ENCODE data around the gene UBE2G2.

UBE2G2 gene, protein sequence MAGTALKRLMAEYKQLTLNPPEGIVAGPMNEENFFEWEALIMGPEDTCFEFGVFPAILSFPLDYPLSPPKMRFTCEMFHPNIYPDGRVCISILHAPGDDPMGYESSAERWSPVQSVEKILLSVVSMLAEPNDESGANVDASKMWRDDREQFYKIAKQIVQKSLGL

DNA sequence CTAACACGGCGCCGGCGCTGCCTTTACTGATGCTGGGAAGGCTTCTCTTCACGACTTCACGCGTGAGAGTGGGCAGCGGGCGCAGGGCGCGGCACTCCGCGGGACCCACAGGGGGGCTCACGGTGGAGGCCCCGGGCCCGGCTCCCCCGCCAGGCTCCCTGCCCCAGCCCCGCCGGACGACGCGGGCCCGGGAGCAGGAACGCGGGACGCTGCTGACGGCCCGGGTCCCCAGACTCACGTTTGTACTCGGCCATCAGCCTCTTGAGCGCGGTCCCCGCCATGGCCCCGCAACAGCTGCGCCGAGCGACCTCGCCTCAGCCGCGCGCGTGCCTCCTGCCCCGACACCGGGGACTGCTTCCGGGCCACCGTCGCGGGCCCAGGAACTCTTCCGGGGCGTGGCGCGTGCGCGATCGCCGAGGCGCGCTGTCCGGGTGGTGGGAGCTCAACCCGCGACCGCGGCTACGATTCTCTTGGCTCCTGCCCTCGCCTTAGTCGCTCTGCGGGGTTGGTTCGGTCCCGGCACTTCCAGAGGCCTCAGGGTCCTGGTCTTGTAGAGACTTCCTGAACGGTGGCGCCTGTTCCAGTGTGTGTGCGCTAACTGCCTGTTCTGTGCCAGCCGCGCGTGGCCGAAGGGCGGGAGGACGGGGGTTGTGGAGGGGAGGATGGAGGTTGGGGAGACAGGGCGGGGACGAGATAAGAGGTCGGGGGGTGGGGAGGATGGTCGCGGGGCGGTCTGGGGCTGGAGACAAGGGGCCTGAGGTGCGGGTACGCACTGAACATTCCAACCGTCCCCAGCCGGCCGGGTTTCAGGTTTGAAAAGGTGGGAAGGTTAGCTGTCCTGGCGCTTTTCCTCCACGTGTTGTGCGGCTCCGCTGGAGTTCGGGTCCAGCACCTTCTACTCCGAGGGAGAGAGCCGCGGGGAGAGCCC, at the start of gene UBE2G2:
Gene UBE2G2, minus strand, starts transcription at position 353 of the 928 bp plus-strand sequence. Its CDS starts 72 bp downstream, at position 281.
- DNase-seq = peak; percentile 69 to 82

DNA sequence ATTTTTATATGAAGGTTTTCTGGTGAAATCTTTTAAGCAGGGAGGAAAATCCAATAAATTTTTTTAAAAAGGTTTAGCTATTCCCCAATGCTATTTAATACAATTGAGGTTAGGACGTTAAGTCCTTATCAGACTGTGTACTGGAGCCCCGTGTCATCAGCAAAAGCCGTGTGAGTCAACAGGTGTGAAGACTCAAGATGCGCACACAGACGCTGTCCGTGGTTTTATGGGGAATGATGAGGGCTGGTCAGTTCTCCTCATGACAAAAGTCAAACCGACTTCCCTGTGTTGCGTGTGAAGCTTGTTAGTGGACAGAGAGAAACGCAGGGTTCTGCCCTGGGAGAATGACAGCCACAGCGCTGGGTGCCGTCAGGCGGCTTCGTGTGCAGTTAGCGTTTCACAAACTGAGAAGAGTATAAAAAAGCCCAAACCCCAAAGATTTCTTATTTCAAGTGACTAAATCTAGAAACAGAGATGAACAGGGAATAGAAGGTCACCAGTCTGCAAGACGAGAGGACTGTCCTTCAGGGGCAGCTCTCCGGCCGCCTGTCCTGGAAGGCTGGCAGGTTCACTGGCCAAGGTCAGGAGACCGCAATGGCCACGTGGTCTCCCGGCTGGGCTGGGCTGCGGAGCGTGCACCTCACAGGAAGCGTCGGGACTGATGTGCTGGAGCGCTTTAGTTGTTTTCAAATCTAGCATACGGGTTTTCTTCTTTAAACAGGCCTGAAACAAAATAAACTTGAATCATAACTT, 49.5 kb upstream of the UBE2G2 start:
- no peak for DNase-seq

DNA sequence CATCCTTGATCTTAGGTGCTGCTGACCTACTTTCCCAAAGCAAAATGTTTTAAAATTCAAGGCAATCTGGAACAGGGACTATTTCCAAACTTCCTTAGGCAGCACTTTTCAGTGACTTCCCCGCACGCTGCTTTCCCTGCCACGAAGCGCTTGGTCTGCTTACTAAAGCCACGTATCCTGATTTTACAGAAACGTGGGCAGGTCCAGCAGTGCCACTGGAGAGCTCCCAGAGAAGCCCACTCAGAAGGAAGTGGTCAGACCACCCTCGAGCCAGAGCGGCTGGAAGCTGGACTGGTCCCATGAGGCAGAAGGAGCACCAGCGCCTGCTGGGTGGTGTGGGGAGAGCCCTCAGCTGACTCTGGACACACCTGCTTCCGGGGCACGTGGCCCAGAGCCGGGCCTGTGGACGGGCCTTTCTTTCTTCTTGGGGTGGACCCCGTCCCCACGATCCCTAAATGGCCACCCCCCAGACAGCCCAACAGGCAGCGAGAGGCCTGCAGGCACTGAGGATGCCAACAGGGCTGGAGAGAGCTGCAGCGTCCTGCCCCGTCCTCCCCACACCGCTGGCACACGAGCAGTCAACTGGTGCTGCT, 48.7 kb upstream of the UBE2G2 start:
- DNase-seq = no peak

DNA sequence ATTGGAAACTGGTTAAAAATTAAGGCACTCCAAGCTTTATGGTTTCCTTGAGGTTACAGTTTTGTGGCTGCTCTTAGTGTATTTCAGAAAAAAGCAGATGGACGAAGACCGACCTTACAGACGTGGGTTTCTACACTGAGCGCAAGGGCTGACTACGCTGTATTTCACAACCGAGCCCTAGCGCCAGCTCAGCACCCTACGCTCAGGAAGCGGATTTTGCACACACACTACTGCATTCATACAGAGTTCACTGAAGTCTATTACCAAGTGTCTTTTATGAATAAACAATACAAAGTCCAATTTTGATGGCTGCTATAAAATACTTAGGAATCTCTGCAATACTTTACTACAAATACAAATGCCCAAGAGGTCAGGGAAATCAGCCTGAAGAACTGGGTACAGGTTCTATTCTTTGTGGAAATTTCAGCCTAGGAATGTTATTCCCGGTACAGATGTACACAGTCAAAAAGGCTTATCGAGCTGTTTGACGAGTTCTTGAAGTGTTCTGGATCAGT, 48.1 kb upstream of the UBE2G2 start:
- DNase-seq = no peak

GRCh38 chr21:44848821-44849521, 47.4 kb upstream of the UBE2G2 start:
- DNase-seq = no peak

DNA sequence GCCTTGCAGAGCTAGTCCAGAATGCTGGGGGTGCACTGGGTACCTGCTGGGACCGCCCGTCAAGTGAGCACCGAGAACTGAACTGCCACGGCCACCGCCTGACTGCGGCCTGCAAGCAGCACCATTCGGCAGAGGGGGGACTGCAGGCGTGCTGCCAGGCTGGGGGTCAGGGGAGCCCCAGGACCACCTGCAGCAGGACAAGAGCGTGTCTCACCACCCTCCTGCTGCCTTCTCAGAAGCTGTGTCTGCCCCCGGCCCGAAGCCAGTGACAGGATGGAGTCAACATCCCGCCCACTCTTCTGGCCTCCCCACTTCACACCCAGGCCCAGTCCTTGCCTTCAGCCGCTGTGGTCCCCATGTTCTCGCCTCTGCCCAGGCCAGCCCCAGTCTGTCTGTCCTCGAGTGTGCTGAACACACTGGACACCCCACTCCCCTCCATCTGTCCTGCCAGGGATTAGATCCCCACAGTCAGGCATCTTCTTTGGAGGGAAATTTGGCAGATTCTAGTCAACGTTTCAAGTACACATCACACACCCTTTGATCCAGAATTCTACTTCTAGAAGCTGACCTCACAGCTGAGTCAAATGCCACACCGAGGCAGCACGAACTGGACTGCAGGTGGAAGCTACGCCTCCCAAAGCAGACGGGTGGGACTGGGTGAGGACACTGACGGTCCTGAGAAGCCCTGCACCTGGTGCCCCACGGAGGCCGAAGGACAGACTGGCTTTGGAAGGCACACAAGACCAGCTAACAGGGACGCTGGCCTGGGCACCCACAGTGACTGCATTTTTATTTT, 45.8 kb upstream of the UBE2G2 start:
- DNase-seq = no peak

DNA sequence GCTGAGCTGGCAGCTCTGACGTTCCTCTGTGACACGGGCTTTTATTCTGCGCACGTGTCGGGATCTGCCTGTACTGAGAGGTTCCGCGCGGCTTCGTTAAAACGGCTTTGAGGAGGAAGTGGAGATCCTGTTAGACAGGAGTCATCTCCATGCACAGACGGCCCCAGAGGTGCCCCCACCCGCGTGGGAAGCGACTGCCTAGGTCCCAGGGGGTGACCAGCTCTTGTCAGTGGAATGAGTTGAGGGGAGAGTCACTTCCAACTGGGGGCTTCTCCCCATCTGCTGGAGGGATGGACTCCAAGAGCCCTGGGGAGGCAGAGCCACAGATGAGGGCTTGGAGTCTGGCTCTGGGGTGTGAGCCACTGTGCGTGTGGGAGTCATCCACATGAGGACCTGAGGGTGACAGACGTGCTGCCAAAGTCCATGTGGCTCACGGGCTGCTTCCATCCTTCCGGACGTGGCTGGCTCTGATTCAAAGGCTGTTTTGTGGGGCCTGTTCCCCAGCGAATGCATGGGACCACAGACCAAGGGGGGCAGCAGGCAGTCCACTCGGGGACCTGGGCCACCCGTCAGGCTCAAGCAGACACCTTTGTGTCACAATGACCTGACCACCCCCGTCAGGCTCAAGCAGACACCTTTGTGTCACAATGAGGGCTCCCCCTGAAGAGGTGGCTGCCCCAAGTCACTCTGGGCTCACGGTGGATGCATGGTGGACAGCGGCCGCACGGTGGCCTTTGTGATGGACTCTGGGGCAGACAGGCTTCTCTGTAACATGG, 45.1 kb upstream of the UBE2G2 start:
- DNase-seq = no peak

DNA sequence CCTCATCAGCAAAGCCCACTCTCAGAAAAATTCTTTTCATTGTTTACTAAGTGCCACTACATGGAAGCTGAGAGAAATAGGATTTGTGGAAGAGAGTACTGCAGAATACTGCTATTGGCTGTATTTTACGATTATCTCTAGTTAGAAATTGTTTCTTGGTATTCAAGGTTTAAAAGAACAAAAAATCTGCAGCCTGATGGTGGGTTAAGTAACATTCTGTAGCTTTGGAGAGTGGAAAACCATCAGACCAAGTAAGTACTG, 44.5 kb upstream of the UBE2G2 start:
- DNase-seq = no peak

DNA sequence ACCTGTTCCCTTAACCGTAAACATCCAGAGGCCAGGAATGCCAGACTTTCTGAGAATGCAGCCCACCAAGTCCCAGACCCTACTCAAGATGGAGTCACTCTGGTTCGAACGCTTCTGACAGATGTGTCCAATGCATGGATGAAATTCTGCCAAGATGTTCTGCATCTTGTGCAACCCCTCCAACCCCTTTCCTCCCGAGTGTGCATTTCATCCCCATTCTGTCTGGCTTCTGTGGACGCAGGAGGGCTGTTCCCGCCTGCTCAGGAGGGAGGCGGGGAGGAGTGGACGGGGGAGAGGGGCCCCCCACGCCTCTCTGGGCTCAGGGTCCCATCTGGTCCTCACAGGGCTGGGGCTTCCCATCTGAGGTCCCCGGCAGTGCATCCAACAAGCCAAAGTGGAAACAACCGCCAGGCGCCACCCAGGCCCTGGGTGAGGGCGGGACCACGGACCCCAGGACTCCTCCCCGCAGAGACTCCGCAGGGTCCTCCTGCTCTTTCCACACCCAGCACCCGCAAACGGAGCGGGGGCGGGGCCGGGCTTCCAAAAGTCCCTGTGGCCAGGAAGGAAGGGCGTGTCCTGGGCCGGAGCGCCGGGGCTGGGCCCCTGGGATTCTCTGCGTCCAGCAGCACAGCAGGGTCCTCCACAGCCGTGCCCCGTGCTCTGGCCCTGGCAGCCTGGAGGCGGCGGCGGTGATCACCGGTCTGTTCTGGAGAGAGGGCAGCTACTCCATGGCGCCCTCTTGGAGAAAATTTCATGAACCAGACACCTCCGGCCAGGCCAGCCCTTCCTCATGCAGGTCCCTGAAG, 44.0 kb upstream of the UBE2G2 start:
- peak; percentile 39 to 80 for DNase-seq

- DNase-seq = no peak
Measured at GRCh38 chr21:44844256-44844655, 42.6 kb upstream of the UBE2G2 start.

- DNase-seq = no peak
Measured at GRCh38 chr21:44842721-44843445, 41.3 kb upstream of the UBE2G2 start.

DNA sequence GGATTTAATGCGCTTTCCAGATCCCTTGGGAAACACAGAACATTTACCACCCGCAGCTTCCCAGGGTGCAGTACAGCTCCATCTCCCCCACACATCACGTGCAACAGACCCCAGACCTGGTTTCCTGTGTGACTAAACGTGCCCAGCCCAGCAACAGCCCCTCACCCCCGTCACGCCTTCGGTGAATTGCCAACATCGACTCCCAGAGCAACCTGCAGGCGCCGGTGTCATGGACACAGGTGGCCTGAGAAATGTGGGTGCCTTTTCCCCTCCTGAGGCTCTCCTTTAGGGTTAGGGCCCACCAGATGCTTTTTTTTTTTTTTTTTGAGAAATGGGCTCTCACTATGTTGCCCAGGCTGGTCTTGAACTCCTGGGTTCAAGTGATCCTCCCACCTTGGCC, 40.5 kb upstream of the UBE2G2 start:
- no peak for DNase-seq

DNA sequence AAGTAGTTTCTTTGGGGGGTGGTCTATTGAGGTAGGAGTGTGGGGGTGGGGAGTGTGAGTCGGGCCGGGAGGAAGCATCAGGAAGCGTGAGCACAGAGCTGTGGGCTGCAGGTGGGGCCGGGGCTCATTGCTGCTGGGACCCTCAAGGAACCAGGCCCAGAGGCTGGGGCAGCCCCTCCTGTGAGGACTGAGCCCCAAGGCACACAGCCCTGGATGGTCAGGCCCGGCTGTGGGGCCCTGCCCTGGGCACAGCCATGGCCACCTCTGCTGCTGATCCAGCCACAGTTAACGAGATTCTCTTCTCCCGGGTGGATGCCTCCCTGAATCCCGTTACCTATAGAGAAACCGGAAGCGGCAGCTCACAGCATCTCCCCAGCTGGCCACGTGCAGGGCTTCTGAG, 39.2 kb upstream of the UBE2G2 start:
- DNase-seq = no peak

DNA sequence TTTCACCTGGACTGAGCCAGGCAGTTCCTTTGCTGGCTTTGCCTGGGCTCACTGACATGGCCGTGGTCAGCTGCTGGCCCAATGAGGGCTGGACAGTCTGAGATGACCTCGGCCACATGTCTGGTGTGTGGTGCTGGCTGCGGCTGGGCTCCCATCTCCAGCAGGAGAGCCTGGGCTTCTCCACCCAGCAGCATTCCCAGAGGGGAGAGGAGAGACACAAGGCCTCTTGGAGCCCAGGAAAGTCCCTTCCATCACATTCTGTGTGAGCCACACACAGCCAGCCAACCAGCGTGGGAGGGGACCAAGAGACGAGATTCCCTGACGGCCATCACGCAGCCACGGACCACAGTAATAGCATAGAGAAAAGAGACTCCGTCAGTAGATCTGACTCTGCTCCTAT, 37.3 kb upstream of the UBE2G2 start:
- no peak for DNase-seq

GRCh38 chr21:44838039-44838895, 36.6 kb upstream of the UBE2G2 start:
- DNase-seq = peak in 1 of 2 experiments; percentile 95

GRCh38 chr21:44837537-44837936, 35.9 kb upstream of the UBE2G2 start:
- peak in 1 of 2 experiments; percentile 95 for DNase-seq

- peak; percentile 92 to 98 for DNase-seq
Measured at GRCh38 chr21:44836666-44837471, 35.2 kb upstream of the UBE2G2 start.

DNA sequence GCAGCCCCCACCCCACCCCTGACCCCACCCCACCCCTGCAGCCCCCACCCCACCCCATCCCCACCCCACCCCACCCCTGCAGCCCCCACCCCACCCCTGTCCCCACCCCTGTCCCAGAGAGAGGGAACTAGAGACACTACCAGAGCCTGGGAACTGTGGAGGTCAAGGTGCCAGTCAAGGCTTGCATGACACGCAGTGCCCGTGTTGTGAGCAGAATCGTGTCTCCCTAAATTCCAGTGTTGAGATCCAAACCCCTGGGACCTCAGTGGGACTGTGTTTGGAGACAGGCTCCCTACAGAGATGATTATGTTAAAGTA, 34.7 kb upstream of the UBE2G2 start:
- no peak for DNase-seq

All from NCI-H524 (cell line).